Fibroblast of pulmonary artery (primary cell): ENCODE data around the gene MB21D2.

ENCODE experiments used
- DNase-seq: peaks from one replicate; pipeline ENCODE4 v3.0.0-alpha.2; 2010; ENCODE audit warnings: low read depth
- H3K4me3 ChIP-seq: replicated peaks from 2 replicates; pipeline ENCODE4 v1.5.1; 2011; ENCODE audit warnings: low read depth, mild to moderate bottlenecking, control low read depth, low read length, moderate library complexity
- TF ChIP-seq, protein P1 (sequence below): IDR thresholded peaks from 2 replicates; pipeline ENCODE4 v1.5.1; 2011; ENCODE audit warnings: mild to moderate bottlenecking, control low read depth, low read length, inconsistent platforms; ENCODE audit errors: missing control alignments

Gene MB21D2

DNA sequence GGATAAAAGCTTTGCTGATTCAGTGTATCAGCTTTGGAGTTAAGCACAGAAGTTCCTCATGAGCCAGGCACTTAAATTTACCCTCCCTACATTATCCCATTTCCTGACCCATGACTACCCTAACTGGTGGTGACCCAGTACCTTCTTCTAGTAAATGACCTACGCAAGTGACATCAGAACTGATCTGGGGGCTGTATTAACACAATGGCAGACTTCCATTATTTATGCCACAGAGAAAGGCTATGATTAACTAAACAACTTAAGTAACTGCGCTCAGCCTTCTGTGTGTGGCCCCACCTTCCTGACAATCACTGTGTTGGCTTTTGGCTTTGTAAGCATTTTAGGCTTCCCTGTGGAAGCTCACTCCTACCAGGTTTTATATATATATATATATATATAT is 1.9 kb downstream of the MB21D2 start:
- TF ChIP-seq, protein P1, sequence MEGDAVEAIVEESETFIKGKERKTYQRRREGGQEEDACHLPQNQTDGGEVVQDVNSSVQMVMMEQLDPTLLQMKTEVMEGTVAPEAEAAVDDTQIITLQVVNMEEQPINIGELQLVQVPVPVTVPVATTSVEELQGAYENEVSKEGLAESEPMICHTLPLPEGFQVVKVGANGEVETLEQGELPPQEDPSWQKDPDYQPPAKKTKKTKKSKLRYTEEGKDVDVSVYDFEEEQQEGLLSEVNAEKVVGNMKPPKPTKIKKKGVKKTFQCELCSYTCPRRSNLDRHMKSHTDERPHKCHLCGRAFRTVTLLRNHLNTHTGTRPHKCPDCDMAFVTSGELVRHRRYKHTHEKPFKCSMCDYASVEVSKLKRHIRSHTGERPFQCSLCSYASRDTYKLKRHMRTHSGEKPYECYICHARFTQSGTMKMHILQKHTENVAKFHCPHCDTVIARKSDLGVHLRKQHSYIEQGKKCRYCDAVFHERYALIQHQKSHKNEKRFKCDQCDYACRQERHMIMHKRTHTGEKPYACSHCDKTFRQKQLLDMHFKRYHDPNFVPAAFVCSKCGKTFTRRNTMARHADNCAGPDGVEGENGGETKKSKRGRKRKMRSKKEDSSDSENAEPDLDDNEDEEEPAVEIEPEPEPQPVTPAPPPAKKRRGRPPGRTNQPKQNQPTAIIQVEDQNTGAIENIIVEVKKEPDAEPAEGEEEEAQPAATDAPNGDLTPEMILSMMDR: no peak
- DNase-seq: peak; percentile 26
- peak overlapping the region; percentile 96 for H3K4me3 ChIP-seq

DNA sequence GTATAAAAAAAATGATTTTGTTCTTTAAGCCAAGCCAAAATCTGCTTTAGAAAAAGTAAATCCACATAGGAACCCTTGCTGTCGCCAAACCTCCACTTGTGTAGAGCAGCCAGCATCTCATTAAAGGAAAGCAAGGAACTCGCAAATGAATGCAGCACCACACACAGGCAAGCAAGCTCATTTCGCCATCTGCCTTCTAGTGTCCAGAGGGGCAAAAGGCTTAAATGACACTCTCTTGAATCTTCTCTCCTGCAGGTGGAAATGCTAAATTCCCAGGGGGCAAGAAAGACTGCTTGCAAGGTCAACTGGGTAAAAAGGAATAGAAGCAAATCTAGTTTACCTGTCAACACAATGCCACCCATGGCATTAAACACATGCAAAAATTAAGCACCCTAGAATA is 2.4 kb downstream of the MB21D2 start:
- H3K4me3 ChIP-seq: peak overlapping the region; percentile 96
- TF ChIP-seq, protein P1: peak; percentile 34
- peak; percentile 59 for DNase-seq

DNA sequence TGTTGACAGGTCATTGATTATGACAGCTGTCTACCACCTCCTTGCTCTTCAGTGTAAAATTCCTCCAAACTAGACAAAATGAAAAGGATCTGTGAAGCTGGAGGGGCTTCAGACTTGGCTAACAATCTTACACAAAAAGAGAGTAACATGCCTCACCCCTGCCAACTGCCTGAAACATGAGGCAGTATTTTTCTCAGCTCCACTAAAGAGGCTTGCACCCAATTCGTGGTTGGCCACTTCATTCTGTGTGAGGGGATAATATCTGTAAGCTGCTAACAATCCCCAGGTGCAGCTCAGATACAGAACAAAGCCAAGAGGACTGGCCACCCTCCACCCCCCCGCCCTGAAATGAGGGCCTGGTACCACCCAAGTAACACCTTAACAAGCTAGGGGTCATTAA is 2.8 kb downstream of the MB21D2 start:
- TF ChIP-seq, protein P1: no peak
- DNase-seq: no peak
- no peak overlapping the region for H3K4me3 ChIP-seq

DNA sequence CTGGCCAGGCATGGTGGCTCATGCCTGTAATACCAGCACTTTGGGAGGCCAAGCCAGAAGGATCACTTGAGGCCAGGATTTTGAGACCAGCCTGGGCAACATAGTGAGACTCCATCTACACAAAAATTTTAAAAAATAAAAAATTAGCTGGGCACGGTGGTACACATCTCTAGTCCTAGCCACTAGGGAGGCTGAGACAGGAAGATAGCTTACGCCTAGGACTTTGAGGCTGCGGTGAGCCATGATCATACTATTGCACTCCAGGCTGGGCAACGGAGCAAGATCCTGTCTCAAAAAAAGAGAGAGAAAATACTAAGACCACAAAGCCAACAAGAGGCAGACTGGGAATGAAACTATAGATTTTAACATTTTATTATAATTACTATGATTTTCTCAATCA is 4.1 kb downstream of the MB21D2 start:
- no peak for DNase-seq
- TF ChIP-seq, protein P1: no peak

DNA sequence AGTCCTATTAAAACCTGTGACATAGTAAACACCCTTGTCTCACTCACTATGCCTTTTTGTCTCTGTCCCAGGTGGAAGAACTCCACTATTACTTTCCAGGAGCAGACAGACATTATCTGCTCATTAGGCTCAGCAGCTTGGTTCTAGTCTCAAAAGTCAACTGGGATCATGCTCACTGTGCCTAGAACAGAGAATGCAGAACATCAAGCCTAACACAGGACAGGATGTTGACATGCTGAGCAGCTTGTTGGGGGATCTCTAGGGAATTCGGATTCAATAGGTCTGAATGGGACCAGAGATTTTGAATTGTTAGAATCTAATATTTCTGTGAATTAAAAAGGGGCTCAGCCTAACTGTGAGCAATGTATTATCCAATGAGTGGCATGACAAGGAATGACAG is 6.4 kb downstream of the MB21D2 start:
- no peak overlapping the region for H3K4me3 ChIP-seq
- no peak for DNase-seq
- TF ChIP-seq, protein P1: no peak

More for the DNA sequence above, 4.1 kb downstream of the MB21D2 start:
- no peak overlapping the region for H3K4me3 ChIP-seq

DNA sequence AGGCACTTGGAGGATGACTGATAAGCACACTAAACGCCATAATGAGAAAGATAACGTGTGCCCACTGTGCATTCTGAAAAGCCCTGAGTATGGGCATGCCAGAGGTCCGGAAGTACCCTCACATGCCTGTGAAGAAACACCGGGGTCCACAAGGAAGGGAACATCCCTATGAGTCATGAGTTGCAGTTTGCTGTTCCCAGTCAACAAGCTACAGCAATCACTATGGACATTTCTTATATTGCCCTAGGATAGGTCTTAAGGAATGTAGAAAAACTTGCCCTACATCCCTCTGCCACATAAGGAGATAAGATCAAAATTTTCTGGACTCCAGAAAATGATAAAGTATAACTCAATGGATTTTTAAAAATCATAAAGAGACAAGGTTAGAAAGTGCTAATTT is 9.9 kb downstream of the MB21D2 start:
- peak; percentile 19 for DNase-seq
- TF ChIP-seq, protein P1: no peak

DNA sequence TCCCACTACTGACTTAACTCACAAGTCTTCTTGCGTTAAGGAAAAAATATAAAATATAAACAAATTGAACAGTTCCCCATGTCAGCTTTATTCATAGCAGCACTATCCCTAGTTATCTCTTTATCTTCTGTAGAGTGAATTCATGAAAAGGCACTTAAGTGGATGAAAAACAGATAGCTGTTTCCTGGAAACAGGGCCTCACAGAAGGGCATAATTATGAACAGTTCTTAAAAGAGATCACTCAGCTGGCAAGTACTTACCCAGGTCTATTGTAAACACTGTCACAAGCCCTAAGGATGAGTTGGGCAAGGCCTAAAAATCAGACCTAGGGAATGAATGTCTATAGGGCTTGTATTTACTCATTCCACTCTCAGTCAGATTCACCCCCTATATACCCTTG is 10.7 kb downstream of the MB21D2 start:
- H3K4me3 ChIP-seq: no peak overlapping the region
- TF ChIP-seq, protein P1: no peak
- DNase-seq: no peak

More for the DNA sequence above, 9.9 kb downstream of the MB21D2 start:
- H3K4me3 ChIP-seq: no peak overlapping the region
